Keratinocyte (primary cell): Measurements from ENCODE around the gene WNT9A. TPM values are rescaled to one million over a fixed set of nuclear protein-coding genes. Genes with fewer than 3 reads are reported as not detected.

Experiments used
- DNase-seq: peaks from one replicate; pipeline ENCODE4 v3.0.0-alpha.2; 2011; ENCODE audit warnings: low read depth, missing footprints, low spot score
- FAIRE-seq: peaks from 2 replicates; lab custom pipeline; 2011; peaks lifted over from hg19 to GRCh38; lab: Jason Lieb, UNC
- H2AFZ ChIP-seq: 2 replicates; pipeline ENCODE4 v1.6.0; 2012; ENCODE audit warnings: low read length, control low read depth, inconsistent platforms; ENCODE audit not compliant: control insufficient read depth
- H3K27ac ChIP-seq: 2 replicates; pipeline ENCODE4 v1.5.1; 2011; ENCODE audit warnings: low read length; ENCODE audit not compliant: control insufficient read depth, insufficient read depth
- H3K27me3 ChIP-seq: 3 replicates; pipeline ENCODE4 v1.6.0; 2011; ENCODE audit warnings: low read length; ENCODE audit not compliant: control insufficient read depth, insufficient read depth; ENCODE audit errors: extremely low read depth
- H3K36me3 ChIP-seq, 2 experiments: 2 replicates in 1 of 2; 3 replicates in 1 of 2; pipeline ENCODE4 v1.5.1; 2011; ENCODE audit warnings: low read length in 2 of 2, mild to moderate bottlenecking in 1 of 2; ENCODE audit not compliant: control insufficient read depth in 2 of 2, insufficient read depth in 2 of 2; ENCODE audit errors: extremely low read depth in 1 of 2
- H3K4me1 ChIP-seq: 3 replicates; pipeline ENCODE4 v1.5.1; 2011; ENCODE audit warnings: low read length; ENCODE audit not compliant: control insufficient read depth, insufficient read depth; ENCODE audit errors: extremely low read depth
- H3K4me2 ChIP-seq: 3 replicates; pipeline ENCODE4 v1.6.0; 2011; ENCODE audit warnings: low read depth, low read length; ENCODE audit not compliant: control insufficient read depth, insufficient read depth; ENCODE audit errors: extremely low read depth
- H3K4me3 ChIP-seq, 3 experiments: fragments of 200-600 bp in 1 of 3; sonication (generic) in 1 of 3; 2 replicates in 2 of 3; 3 replicates in 1 of 3; pipeline ENCODE4 v1.5.1; 2011 to 2016; ENCODE audit warnings: low read length in 3 of 3, mild to moderate bottlenecking in 3 of 3, control low read depth in 2 of 3, inconsistent platforms in 1 of 3, low read depth in 1 of 3, mixed read lengths in 1 of 3, mixed run types in 1 of 3, moderate library complexity in 1 of 3; ENCODE audit not compliant: control insufficient read depth in 2 of 3, insufficient read depth in 2 of 3; ENCODE audit errors: extremely low read depth in 1 of 3
- H3K79me2 ChIP-seq: 2 replicates; pipeline ENCODE4 v1.6.0; 2012; ENCODE audit warnings: low read length; ENCODE audit not compliant: control insufficient read depth, insufficient read depth
- H3K9ac ChIP-seq: 3 replicates; pipeline ENCODE4 v1.6.0; 2011; ENCODE audit warnings: low read length; ENCODE audit not compliant: control insufficient read depth, insufficient read depth; ENCODE audit errors: extremely low read depth
- H3K9me1 ChIP-seq: 3 replicates; pipeline ENCODE4 v1.6.0; 2011; ENCODE audit warnings: low read length; ENCODE audit not compliant: control insufficient read depth, insufficient read depth; ENCODE audit errors: extremely low read depth
- H3K9me3 ChIP-seq: 2 replicates; pipeline ENCODE4 v1.5.1; 2012; ENCODE audit warnings: low read depth, low read length; ENCODE audit not compliant: control insufficient read depth
- H4K20me1 ChIP-seq: 3 replicates; pipeline ENCODE4 v1.6.0; 2011; ENCODE audit warnings: low read length; ENCODE audit not compliant: control insufficient read depth, insufficient read depth; ENCODE audit errors: extremely low read depth
- EZH2 ChIP-seq: IDR thresholded peaks from one replicate; pipeline ENCODE4 v1.6.1; 2012; ENCODE audit warnings: inconsistent platforms, mild to moderate bottlenecking, low read length, moderate library complexity
- dilution Hi-C: fragments of 300-500 bp; cut with MboI; formaldehyde crosslinking; loops from one replicate; pipeline ENCODE4 v1.7.0; 2020; ENCODE audit warnings: low sequenced_read_pairs; ENCODE audit not compliant: extremely low pct_ligation_motif_present
- polyA plus RNA-seq, 5 experiments: library from polyadenylated mRNA; depleted of rRNA in 3 of 5; stranded (reverse) in 3 of 5; stranded (forward) in 1 of 5; unstranded in 1 of 5; fragments of >200 nt; gene quantifications; 1 replicate in 1 of 5; 2 replicates in 3 of 5; 3 replicates in 1 of 5; pipeline versions ENCODE4 v1.2.1 to v1.2.3, GENCODE V29; 2011 to 2012; ENCODE audit warnings: missing spikeins in 2 of 5, low read depth in 1 of 5, low replicate concordance in 1 of 5
- TF ChIP-seq, protein P1 (sequence below), 3 experiments: IDR thresholded peaks in 1 of 3; conservative IDR thresholded peaks in 1 of 3; optimal IDR thresholded peaks in 1 of 3; 2 replicates in 2 of 3; 3 replicates in 1 of 3; pipeline versions ENCODE3 to v1.5.1; 2011; ENCODE audit warnings: low read length in 3 of 3, mild to moderate bottlenecking in 3 of 3, moderate library complexity in 2 of 3, control low read depth in 1 of 3, inconsistent platforms in 1 of 3; ENCODE audit not compliant: insufficient read depth in 2 of 3; ENCODE audit errors: extremely low read depth in 1 of 3

Gene WNT9A
- polyA plus RNA-seq, 1 donor (not counting 4 experiments of a cell fraction or from before 2014, with no cell fraction given): 1.7 TPM

DNA sequence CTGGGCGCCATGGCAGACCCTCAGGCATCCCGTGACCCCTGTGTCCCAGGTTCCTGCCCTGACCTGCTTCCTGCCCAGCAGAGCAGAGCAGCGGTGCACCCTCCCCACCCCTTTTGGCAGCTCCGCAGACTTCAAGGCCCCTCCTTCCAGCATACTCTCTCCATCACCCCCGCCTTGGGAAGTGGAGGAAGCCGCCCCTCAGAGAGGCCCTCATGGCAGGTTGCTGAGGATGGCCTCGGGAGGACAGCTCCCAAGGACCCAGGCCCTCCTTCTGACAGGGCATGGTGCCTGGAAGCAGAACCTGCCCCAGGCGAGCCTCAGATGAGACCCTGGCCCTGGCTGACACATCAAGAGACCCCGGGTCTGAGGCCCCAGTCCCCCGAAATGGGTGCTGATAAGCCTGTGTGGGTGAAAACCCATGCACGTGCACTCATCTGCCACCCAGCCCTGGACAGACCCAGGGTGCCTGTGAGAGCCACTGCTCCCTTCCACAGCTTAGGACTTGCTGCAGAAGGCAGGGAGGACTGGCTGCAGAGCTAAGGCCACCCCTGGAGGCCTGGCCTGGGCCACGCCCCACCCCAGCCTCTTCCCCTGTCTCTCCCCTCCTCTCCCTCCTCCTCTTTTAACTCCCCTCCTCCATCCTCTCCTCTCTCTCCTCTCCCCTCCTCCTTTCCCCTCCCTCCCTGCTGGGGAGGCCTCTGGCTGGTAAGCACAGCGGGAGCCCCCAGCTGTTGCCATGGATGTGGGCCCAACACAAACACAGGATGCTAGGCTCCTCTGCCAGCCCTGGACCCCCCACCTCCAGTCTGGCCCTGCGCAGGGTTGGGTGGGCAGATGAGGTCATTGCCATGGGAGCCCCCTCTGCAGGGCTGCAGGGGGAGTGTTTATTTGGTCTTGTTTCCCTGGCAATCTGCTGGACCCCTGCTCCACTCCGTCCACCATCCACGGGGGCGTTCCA, 33.7 kb downstream of the WNT9A start:
- no peaks in the 10 kb centered on the region for H3K36me3 ChIP-seq
- no peaks in the 10 kb centered on the region for H3K9me1 ChIP-seq
- H3K4me2 ChIP-seq: no peak overlapping the region
- no peak overlapping the region for H3K27ac ChIP-seq
- no peak overlapping the region for H2AFZ ChIP-seq
- H3K4me3 ChIP-seq: no peak overlapping the region
- FAIRE-seq (no peak), DNase-seq (no peak)
- H3K9me3 ChIP-seq: no peaks in the 10 kb centered on the region
- peaks cover 3% of the 10 kb centered on the region for H4K20me1 ChIP-seq
- peaks cover 25% of the 10 kb centered on the region for H3K4me1 ChIP-seq
- TF ChIP-seq, protein P1, sequence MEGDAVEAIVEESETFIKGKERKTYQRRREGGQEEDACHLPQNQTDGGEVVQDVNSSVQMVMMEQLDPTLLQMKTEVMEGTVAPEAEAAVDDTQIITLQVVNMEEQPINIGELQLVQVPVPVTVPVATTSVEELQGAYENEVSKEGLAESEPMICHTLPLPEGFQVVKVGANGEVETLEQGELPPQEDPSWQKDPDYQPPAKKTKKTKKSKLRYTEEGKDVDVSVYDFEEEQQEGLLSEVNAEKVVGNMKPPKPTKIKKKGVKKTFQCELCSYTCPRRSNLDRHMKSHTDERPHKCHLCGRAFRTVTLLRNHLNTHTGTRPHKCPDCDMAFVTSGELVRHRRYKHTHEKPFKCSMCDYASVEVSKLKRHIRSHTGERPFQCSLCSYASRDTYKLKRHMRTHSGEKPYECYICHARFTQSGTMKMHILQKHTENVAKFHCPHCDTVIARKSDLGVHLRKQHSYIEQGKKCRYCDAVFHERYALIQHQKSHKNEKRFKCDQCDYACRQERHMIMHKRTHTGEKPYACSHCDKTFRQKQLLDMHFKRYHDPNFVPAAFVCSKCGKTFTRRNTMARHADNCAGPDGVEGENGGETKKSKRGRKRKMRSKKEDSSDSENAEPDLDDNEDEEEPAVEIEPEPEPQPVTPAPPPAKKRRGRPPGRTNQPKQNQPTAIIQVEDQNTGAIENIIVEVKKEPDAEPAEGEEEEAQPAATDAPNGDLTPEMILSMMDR (optimal IDR thresholded peaks at IDR 0.05 in 1 of 3, IDR thresholded peaks at IDR 0.05 in 1 of 3, conservative IDR thresholded peaks at IDR 0.05 in 1 of 3; ENCODE audit: extremely low read depth in 1 of 3, insufficient read depth in 2 of 3, low read length in 3 of 3): no peak
- no peak for TF ChIP-seq EZH2
- H3K9ac ChIP-seq: no peak overlapping the region
- no peaks in the 10 kb centered on the region for H3K79me2 ChIP-seq
- dilution Hi-C loops: no loop called here
- no peaks in the 10 kb centered on the region for H3K27me3 ChIP-seq

- Histone ChIP-seq H3K4me3 (no peak overlapping the region), H3K4me2 (no peak overlapping the region), H4K20me1 (peaks cover 3% of the 10 kb centered on the region), H3K36me3 (no peaks in the 10 kb centered on the region), H3K9me3 (no peaks in the 10 kb centered on the region), H2AFZ (no peak overlapping the region), H3K79me2 (no peaks in the 10 kb centered on the region), H3K27me3 (no peaks in the 10 kb centered on the region), H3K9ac (no peak overlapping the region), H3K9me1 (no peaks in the 10 kb centered on the region), H3K4me1 (peaks cover 25% of the 10 kb centered on the region), H3K27ac (no peak overlapping the region)
- FAIRE-seq (no peak), DNase-seq (no peak)
- dilution Hi-C loops: no loop called here
- TF ChIP-seq EZH2: no peak
- TF ChIP-seq, protein P1 (optimal IDR thresholded peaks at IDR 0.05 in 1 of 3, IDR thresholded peaks at IDR 0.05 in 1 of 3, conservative IDR thresholded peaks at IDR 0.05 in 1 of 3; ENCODE audit: extremely low read depth in 1 of 3, insufficient read depth in 2 of 3, low read length in 3 of 3): no peak
Observed at GRCh38 chr1:227913396-227913763, 34.4 kb downstream of the WNT9A start.
